Stomach smooth muscle (tissue), 2 donors: ENCODE measurements around the gene FUT3.
A peak's percentile ranks its signal among the peaks of the same experiment; 100 is the strongest.

Source experiments
- H3K27ac ChIP-seq: one replicate; pipeline ENCODE4 v1.7.0; 2013; ENCODE audit warnings: mild to moderate bottlenecking, low read length, inconsistent platforms
- H3K27me3 ChIP-seq, 2 donors: one replicate each; pipeline ENCODE4 v1.7.0; 2013; ENCODE audit warnings: low read length in 2 of 2; ENCODE audit not compliant: insufficient read depth in 2 of 2, control insufficient read depth in 1 of 2
- H3K36me3 ChIP-seq, 2 donors: one replicate each; pipeline ENCODE4 v1.7.0; 2013; ENCODE audit warnings: low read length in 2 of 2; ENCODE audit not compliant: control insufficient read depth in 2 of 2, insufficient read depth in 2 of 2
- H3K4me1 ChIP-seq: one replicate; pipeline ENCODE4 v1.7.0; 2013; ENCODE audit warnings: low read length; ENCODE audit not compliant: control insufficient read depth, insufficient read depth
- H3K4me3 ChIP-seq, 2 donors: one replicate each; pipeline ENCODE4 v1.7.0; 2013; ENCODE audit warnings: low read length in 2 of 2
- H3K9ac ChIP-seq, 2 donors: one replicate each; pipeline ENCODE4 v1.7.0; 2013; ENCODE audit warnings: low read length in 2 of 2, mild to moderate bottlenecking in 1 of 2
- H3K9me3 ChIP-seq, 2 donors: one replicate each; pipeline ENCODE4 v1.7.0; 2013; ENCODE audit warnings: low read length in 2 of 2; ENCODE audit not compliant: control insufficient read depth in 2 of 2
- donor health status: healthy.
- donor health status: Pancreatic carcinoma.

FUT3 gene

DNA sequence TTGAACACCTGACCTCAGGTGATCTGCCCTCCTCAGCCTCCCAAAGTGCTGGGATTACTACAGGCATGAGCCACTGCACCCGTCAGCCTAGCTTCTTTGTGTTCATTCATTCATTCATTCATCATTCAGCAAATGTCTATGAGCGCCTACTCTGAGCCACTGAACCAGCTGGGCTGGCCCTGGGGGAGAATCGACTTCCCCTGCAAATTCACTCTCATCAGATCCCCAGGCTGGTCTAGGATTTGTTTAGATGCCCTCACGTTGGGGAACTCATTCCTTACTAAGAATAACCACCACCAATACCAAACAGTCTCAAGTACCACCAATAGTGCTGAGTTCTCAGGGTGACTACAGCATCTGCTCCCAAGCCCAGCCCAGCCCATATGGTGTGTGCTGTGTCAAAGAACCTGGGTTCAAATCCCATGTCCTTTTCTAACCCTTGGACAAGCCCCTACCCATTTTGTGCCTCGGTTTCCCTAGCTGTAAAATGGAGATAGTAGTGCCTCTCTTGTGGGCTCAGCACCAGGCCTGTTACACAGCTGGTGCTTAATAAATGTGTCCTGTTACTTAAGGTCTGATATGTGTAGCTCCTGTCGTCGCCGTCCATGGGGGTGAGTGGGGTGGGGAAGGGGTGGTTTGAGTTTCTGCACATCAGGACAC is 29.6 kb downstream of the FUT3 start:
- H3K9ac ChIP-seq = no peak overlapping the region
- H3K36me3 ChIP-seq = no peaks in the 10 kb centered on the region
- peaks cover 20% of the 10 kb centered on the region for H3K4me1 ChIP-seq
- H3K27ac ChIP-seq = no peak overlapping the region
- no peaks in the 10 kb centered on the region for H3K9me3 ChIP-seq
- peak overlapping the region in 1 of 2 donors; percentile 15 for H3K4me3 ChIP-seq
- H3K27me3 ChIP-seq = no peaks in the 10 kb centered on the region

GRCh38 chr19:5820785-5821184 is 30.5 kb downstream of the FUT3 start:
- H3K36me3 ChIP-seq = no peaks in the 10 kb centered on the region
- peaks cover 14% of the 10 kb centered on the region for H3K4me1 ChIP-seq
- no peaks in the 10 kb centered on the region for H3K9me3 ChIP-seq
- H3K4me3 ChIP-seq = no peak overlapping the region
- H3K9ac ChIP-seq = no peak overlapping the region
- H3K27me3 ChIP-seq = no peaks in the 10 kb centered on the region
- H3K27ac ChIP-seq = no peak overlapping the region

DNA sequence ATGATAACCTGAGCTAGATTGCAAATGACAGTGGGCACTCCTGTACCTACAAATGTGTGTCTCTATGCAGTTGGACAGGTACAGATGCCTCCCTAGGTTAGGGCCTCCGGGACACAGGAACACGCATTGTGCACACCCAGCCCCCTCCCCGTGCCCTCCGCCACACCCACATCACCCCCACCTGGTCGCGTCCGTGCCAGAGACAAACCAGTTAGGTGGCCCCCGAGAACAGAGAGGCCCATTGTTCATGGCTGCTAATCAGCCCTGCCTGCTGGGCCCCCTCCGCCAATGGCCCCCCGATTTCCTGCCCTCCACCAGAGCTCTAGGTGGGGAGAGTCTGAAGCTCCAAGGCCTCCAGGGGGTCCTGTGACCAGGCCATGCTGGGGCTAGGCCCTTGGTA is 32.7 kb downstream of the FUT3 start:
- no peaks in the 10 kb centered on the region for H3K9me3 ChIP-seq
- H3K36me3 ChIP-seq = no peaks in the 10 kb centered on the region
- H3K27ac ChIP-seq = no peak overlapping the region
- H3K4me1 ChIP-seq = peaks cover 14% of the 10 kb centered on the region
- H3K4me3 ChIP-seq = no peak overlapping the region
- H3K27me3 ChIP-seq = no peaks in the 10 kb centered on the region
- H3K9ac ChIP-seq = no peak overlapping the region

- H3K4me1 ChIP-seq = peaks cover 10% of the 10 kb centered on the region
- no peaks in the 10 kb centered on the region for H3K27me3 ChIP-seq
- H3K9me3 ChIP-seq = no peaks in the 10 kb centered on the region
- H3K9ac ChIP-seq = no peak overlapping the region
- no peak overlapping the region for H3K27ac ChIP-seq
- H3K4me3 ChIP-seq = no peak overlapping the region
- no peaks in the 10 kb centered on the region for H3K36me3 ChIP-seq
Observed at GRCh38 chr19:5817218-5817617, 34.0 kb downstream of the FUT3 start.

DNA sequence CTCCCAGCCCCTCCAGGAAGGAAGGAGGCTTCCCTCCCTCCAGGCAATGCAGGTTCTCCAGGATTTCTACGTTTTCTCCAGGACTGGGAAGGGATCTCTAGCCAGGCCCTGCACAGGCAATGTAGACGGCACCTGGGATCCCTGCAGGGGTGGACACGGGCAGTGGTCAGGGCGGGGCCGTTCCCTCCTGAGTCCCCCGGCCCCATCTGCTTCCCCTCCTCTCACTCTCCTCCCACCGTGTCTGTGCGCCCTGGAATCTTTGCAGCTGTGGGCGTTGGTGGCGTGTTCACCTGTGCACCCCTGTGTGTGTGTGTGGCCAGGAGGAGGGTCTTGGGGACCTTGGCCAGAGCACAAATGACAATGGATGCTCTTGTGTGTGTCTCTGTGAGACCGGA is 36.4 kb downstream of the FUT3 start:
- Histone ChIP-seq H3K36me3 (no peaks in the 10 kb centered on the region), H3K4me1 (no peaks in the 10 kb centered on the region), H3K9ac (no peak overlapping the region), H3K27ac (no peak overlapping the region), H3K9me3 (no peaks in the 10 kb centered on the region), H3K27me3 (no peaks in the 10 kb centered on the region), H3K4me3 (no peak overlapping the region)

- Histone ChIP-seq H3K27ac (no peak overlapping the region), H3K36me3 (no peaks in the 10 kb centered on the region), H3K9ac (no peak overlapping the region), H3K4me1 (no peaks in the 10 kb centered on the region), H3K27me3 (no peaks in the 10 kb centered on the region), H3K4me3 (no peak overlapping the region), H3K9me3 (no peaks in the 10 kb centered on the region)
Observed at GRCh38 chr19:5814123-5814851, 37.0 kb downstream of the FUT3 start.

DNA sequence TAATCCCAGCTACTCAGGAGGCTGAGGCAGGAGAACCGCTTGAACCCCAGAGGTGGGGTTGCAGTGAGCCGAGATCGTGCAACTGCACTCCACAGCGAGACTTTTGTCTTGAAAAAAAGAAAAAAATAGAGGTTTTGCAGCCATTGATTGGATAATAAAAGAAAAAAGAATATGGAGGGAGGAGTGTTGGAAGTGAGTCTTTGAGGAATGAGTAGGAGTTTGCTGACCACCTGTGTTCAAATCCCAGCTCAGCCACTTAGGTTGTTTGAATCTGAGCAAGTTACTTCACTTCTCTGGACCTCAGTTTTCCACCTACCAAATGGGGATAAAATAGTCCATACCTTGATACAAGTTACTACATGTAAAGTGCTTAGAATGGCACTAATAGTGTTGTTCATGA is 40.1 kb downstream of the FUT3 start:
- no peak overlapping the region for H3K27ac ChIP-seq
- no peaks in the 10 kb centered on the region for H3K36me3 ChIP-seq

DNA sequence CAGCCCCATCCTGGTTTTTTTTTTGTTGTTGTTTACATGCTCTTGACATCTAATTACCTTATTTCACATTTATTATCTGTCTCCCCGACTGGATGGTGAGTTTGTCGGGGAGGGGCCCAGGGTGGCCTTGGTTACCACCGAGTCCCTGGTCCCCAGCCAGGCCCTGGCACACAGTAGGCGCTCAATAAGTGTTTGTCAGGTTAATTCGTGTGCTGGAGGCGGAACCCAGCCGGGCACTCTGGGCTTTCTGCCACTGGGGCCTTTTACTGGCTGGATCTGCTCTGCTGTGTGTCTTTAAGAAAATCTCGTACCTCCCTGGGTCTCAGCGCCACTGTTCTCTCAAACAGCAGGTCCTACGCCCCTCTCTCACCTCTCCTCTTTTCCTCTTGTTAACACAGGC is 41.8 kb downstream of the FUT3 start:
- H3K4me3 ChIP-seq = no peak overlapping the region
- no peaks in the 10 kb centered on the region for H3K36me3 ChIP-seq
- H3K27ac ChIP-seq = no peak overlapping the region
- H3K4me1 ChIP-seq = peaks cover 11% of the 10 kb centered on the region
- no peaks in the 10 kb centered on the region for H3K9me3 ChIP-seq
- no peak overlapping the region for H3K9ac ChIP-seq
- H3K27me3 ChIP-seq = peaks cover 0 to 2% of the 10 kb centered on the region in 2 donors

More for the DNA sequence above, 40.1 kb downstream of the FUT3 start:
- Histone ChIP-seq H3K27me3 (no peaks in the 10 kb centered on the region), H3K4me3 (no peak overlapping the region), H3K9ac (no peak overlapping the region), H3K4me1 (peaks cover 4% of the 10 kb centered on the region), H3K9me3 (no peaks in the 10 kb centered on the region)

DNA sequence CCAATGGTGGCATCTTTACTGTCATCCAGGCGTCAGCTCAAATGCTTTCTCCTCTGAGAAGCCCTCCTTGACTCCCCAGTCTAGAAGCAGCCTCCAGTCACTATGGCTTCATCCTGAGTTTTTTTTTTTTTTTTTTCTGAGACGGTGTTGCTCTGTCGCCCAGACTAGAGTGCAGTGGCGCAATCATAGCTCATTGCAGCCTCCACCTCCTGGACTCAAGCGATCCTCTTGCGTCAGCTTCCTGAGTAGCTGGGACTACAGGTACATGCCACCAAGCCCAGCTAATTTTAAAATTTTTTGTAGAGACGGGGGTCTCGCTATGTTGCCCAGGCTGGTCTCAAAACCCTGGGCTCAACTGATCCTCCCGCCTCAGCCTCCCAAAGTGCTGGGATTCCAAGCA is 42.2 kb downstream of the FUT3 start:
- Histone ChIP-seq H3K27ac (no peak overlapping the region), H3K4me1 (peaks cover 15% of the 10 kb centered on the region), H3K9me3 (no peaks in the 10 kb centered on the region), H3K9ac (no peak overlapping the region), H3K4me3 (no peak overlapping the region), H3K27me3 (peaks cover 0 to 5% of the 10 kb centered on the region in 2 donors), H3K36me3 (no peaks in the 10 kb centered on the region)

DNA sequence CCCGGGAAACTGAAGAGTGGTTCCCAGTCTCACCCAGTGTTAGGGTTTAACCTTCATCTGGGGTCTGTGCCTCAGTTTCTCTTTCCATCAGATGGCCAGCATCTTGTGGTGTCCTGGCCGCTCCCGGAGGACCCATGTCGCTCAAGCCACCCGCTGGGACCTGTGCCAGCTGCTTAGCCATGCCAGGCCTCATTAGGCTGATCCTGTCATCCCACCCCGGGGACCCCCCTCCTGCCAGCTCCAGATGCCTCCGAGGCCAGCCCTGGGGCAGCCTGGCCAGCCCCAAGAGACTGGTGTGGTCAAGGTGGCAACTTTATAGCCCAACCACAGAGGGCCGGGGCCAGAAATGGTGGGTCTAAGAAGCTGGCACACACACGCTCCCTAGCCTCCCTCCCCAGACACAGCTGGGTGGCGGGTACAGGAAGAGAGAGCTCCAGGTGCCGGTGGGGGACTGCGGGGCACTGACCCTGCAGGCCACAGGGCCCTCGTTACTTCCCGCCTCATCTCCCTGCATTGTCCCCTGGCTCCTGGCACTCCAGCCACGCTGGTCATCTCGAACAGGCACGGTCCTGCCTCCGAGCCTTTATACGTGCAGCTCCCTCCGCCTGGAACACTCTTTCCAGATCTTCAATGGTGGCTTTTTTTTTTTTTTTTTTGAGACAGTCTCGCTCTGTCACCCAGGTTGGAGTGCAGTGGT is 43.0 kb downstream of the FUT3 start:
- Histone ChIP-seq H3K27ac (no peak overlapping the region), H3K36me3 (no peaks in the 10 kb centered on the region), H3K9me3 (no peaks in the 10 kb centered on the region), H3K4me1 (peaks cover 21% of the 10 kb centered on the region), H3K4me3 (no peak overlapping the region), H3K9ac (no peak overlapping the region), H3K27me3 (peaks cover 0 to 9% of the 10 kb centered on the region in 2 donors)

- H3K27ac ChIP-seq = no peak overlapping the region
- H3K36me3 ChIP-seq = no peaks in the 10 kb centered on the region
- H3K4me3 ChIP-seq = no peak overlapping the region
- no peak overlapping the region for H3K9ac ChIP-seq
- H3K4me1 ChIP-seq = peaks cover 21% of the 10 kb centered on the region
- H3K27me3 ChIP-seq = peaks cover 3 to 9% of the 10 kb centered on the region in 2 donors
- no peaks in the 10 kb centered on the region for H3K9me3 ChIP-seq
Observed at GRCh38 chr19:5806905-5807304, 44.3 kb downstream of the FUT3 start.
